H9 (cell line): ENCODE measurements around the gene KRT32. TPM values are rescaled to one million over a fixed set of nuclear protein-coding genes. Genes with fewer than 3 reads are reported as not detected.

Source experiments
- DNase-seq: peaks from one replicate; pipeline ENCODE4 v3.0.0-alpha.2; 2017
- H2AFZ ChIP-seq: one replicate; pipeline ENCODE4 v1.6.1; 2013; ENCODE audit warnings: mild to moderate bottlenecking, low read length, control low read depth, moderate library complexity
- H2AK5ac ChIP-seq: 2 replicates; pipeline ENCODE4 v1.6.1; 2013; ENCODE audit warnings: low read length, control low read depth, mixed read lengths; ENCODE audit not compliant: insufficient read length
- H2BK120ac ChIP-seq: one replicate; pipeline ENCODE4 v1.6.1; 2013; ENCODE audit warnings: low read depth, mild to moderate bottlenecking, low read length, control low read depth, inconsistent platforms; ENCODE audit not compliant: poor library complexity, severe bottlenecking
- H2BK12ac ChIP-seq: 2 replicates; pipeline ENCODE4 v1.6.1; 2013; ENCODE audit warnings: low read length, control low read depth, mixed read lengths, low read depth; ENCODE audit not compliant: insufficient read length
- H2BK15ac ChIP-seq: 2 replicates; pipeline ENCODE4 v1.6.1; 2013; ENCODE audit warnings: low read depth, low read length, control low read depth
- H2BK20ac ChIP-seq: one replicate; pipeline ENCODE4 v1.6.1; 2013; ENCODE audit warnings: low read depth, mild to moderate bottlenecking, low read length, control low read depth, inconsistent platforms; ENCODE audit not compliant: poor library complexity, severe bottlenecking
- H2BK5ac ChIP-seq: 2 replicates; pipeline ENCODE4 v1.6.1; 2013; ENCODE audit warnings: low read length, control low read depth, mixed read lengths; ENCODE audit not compliant: insufficient read length
- H3K14ac ChIP-seq: 2 replicates; pipeline ENCODE4 v1.6.1; 2013; ENCODE audit warnings: low read length, control low read depth; ENCODE audit not compliant: insufficient read depth
- H3K18ac ChIP-seq: 2 replicates; pipeline ENCODE4 v1.6.1; 2013; ENCODE audit warnings: low read depth, mild to moderate bottlenecking, mixed read lengths, low read length, control low read depth; ENCODE audit not compliant: insufficient read length
- H3K23ac ChIP-seq: 2 replicates; pipeline ENCODE4 v1.6.1; 2013; ENCODE audit warnings: low read length, control low read depth, mixed read lengths, low read depth; ENCODE audit not compliant: insufficient read length
- H3K23me2 ChIP-seq: 2 replicates; pipeline ENCODE4 v1.6.1; 2013; ENCODE audit warnings: low read depth, mild to moderate bottlenecking, mixed read lengths, low read length, control low read depth; ENCODE audit not compliant: insufficient read length, poor library complexity, severe bottlenecking
- H3K27ac ChIP-seq: 2 replicates; pipeline ENCODE4 v1.5.1; 2013; ENCODE audit warnings: low read length, control low read depth, mixed read lengths, low read depth; ENCODE audit not compliant: insufficient read length
- H3K27me3 ChIP-seq: 2 replicates; pipeline ENCODE4 v1.6.1; 2013; ENCODE audit warnings: low read length, control low read depth, inconsistent platforms; ENCODE audit not compliant: insufficient read depth
- H3K4ac ChIP-seq: 2 replicates; pipeline ENCODE4 v1.6.1; 2013; ENCODE audit warnings: low read depth, mild to moderate bottlenecking, control low read depth, inconsistent platforms, low read length, moderate library complexity
- H3K4me1 ChIP-seq: 2 replicates; pipeline ENCODE4 v1.6.1; 2013; ENCODE audit warnings: low read length, control low read depth, inconsistent platforms; ENCODE audit not compliant: insufficient read depth
- H3K4me2 ChIP-seq: 2 replicates; pipeline ENCODE4 v1.6.1; 2013; ENCODE audit warnings: low read length, control low read depth, mixed read lengths; ENCODE audit not compliant: insufficient read length, insufficient read depth
- H3K56ac ChIP-seq: 2 replicates; pipeline ENCODE4 v1.6.1; 2013; ENCODE audit warnings: low read depth, mild to moderate bottlenecking, mixed read lengths, low read length, control low read depth; ENCODE audit not compliant: insufficient read length
- H3K79me1 ChIP-seq: 2 replicates; pipeline ENCODE4 v1.6.1; 2013; ENCODE audit warnings: low read depth, mild to moderate bottlenecking, moderate library complexity, low read length, control low read depth, inconsistent platforms; ENCODE audit not compliant: insufficient read depth, poor library complexity, severe bottlenecking
- H3K79me2 ChIP-seq: 2 replicates; pipeline ENCODE4 v1.6.1; 2013; ENCODE audit warnings: low read length, control low read depth, inconsistent platforms; ENCODE audit not compliant: insufficient read depth
- H3K9ac ChIP-seq: 2 replicates; pipeline ENCODE4 v1.6.1; 2013; ENCODE audit warnings: low read length, control low read depth, mixed read lengths; ENCODE audit not compliant: insufficient read length; ENCODE audit errors: extremely low read depth
- H3K9me3 ChIP-seq: one replicate; pipeline ENCODE4 v1.6.1; 2013; ENCODE audit warnings: low read depth, low read length, inconsistent platforms; ENCODE audit not compliant: control insufficient read depth
- H3T11ph ChIP-seq: one replicate; pipeline ENCODE4 v1.6.1; 2013; ENCODE audit warnings: mild to moderate bottlenecking, low read length, control low read depth, inconsistent platforms
- H4K20me1 ChIP-seq: one replicate; pipeline ENCODE4 v1.6.1; 2013; ENCODE audit not compliant: control insufficient read depth, insufficient read length, insufficient read depth
- H4K5ac ChIP-seq: 2 replicates; pipeline ENCODE4 v1.6.1; 2013; ENCODE audit warnings: low read depth, mild to moderate bottlenecking, mixed read lengths, low read length, control low read depth; ENCODE audit not compliant: insufficient read length
- H4K8ac ChIP-seq: replicated peaks from 2 replicates; pipeline ENCODE4 v1.6.1; 2013; ENCODE audit warnings: low read length, control low read depth, mixed read lengths, low read depth; ENCODE audit not compliant: insufficient read length
- H4K91ac ChIP-seq: 2 replicates; pipeline ENCODE4 v1.6.1; 2013; ENCODE audit warnings: low read depth, mild to moderate bottlenecking, moderate library complexity, mixed read lengths, low read length, control low read depth; ENCODE audit not compliant: insufficient read length
- H3K27ac Mint-ChIP-seq, 3 experiments: 2 replicates in 2 of 3; 3 replicates in 1 of 3; pipeline ENCODE4 v1.8.0; 2020 to 2021; ENCODE audit warnings: mixed read lengths in 3 of 3, mild to moderate bottlenecking in 1 of 3, moderate library complexity in 1 of 3
- H3K27me3 Mint-ChIP-seq: 2 replicates; pipeline ENCODE4 v1.8.0; 2021; ENCODE audit warnings: low read depth, mild to moderate bottlenecking, moderate library complexity, mixed read lengths
- H3K36me3 Mint-ChIP-seq, 3 experiments: 2 replicates in 2 of 3; 3 replicates in 1 of 3; pipeline ENCODE4 v1.8.0; 2020 to 2021; ENCODE audit warnings: low read depth in 3 of 3, mixed read lengths in 3 of 3; ENCODE audit not compliant: insufficient read depth in 1 of 3
- H3K4me1 Mint-ChIP-seq, 2 experiments: 2 replicates each; pipeline ENCODE4 v1.8.0; 2020; ENCODE audit warnings: mixed read lengths in 2 of 2
- H3K4me3 Mint-ChIP-seq, 2 experiments: 2 replicates in 1 of 2; 3 replicates in 1 of 2; pipeline ENCODE4 v1.8.0; 2020 to 2021; ENCODE audit warnings: mild to moderate bottlenecking in 2 of 2, mixed read lengths in 2 of 2, moderate library complexity in 1 of 2
- H3K9me3 Mint-ChIP-seq, 2 experiments: 2 replicates in 1 of 2; 3 replicates in 1 of 2; pipeline ENCODE4 v1.8.0; 2020; ENCODE audit warnings: mild to moderate bottlenecking in 2 of 2, mixed read lengths in 2 of 2, moderate library complexity in 1 of 2
- WGBS: extraction: QIAGEN DNeasy Blood & Tissue Kit; methylation state at CpG from one replicate; pipeline ENCODE4 v1.1.7; 2013; ENCODE audit warnings: missing lambda C conversion rate, low lambda C conversion rate, mixed read lengths; ENCODE audit not compliant: insufficient read length; ENCODE audit errors: extremely low coverage; 5-methylcytosine and 5-hydroxymethylcytosine counted together
- total RNA-seq: library from RNA; stranded (reverse); gene quantifications from 2 replicates; pipeline ENCODE4 v1.2.1, GENCODE V29; 2021
- TF ChIP-seq, protein P1 (sequence below): fragments of 200-600 bp; sonication (generic); conservative IDR thresholded peaks from 3 replicates; pipeline ENCODE4 v1.8.0; 2021; ENCODE audit warnings: antibody characterized with exemption, mild to moderate bottlenecking

The KRT32 gene
- total RNA-seq, 1 experiment from 2014 or later: not detected

DNA sequence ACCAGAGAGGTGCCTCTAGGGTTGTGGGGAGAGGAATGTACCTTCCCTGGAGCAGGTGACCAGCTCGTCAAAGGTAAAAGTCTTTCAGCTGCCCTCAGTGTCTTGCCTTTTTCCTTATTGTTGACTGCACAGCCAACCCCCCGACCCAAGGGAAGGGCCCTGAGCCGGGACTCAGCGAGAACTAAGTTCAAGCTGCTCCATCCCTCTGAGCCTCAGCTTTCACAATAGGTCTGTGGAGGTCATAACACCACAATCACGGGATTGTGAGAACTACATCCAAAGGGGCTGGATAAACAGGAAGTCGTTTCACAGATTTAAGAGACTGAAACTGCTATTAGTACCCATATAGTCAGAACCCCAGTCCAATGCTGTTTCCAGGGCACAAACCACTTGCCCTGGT lies 25.2 kb upstream of the KRT32 start:
- H3K9me3 ChIP-seq: no peaks in the 10 kb centered on the region
- no peak overlapping the region for H4K91ac ChIP-seq
- H3K27me3 ChIP-seq: no peaks in the 10 kb centered on the region
- TF ChIP-seq, protein P1, sequence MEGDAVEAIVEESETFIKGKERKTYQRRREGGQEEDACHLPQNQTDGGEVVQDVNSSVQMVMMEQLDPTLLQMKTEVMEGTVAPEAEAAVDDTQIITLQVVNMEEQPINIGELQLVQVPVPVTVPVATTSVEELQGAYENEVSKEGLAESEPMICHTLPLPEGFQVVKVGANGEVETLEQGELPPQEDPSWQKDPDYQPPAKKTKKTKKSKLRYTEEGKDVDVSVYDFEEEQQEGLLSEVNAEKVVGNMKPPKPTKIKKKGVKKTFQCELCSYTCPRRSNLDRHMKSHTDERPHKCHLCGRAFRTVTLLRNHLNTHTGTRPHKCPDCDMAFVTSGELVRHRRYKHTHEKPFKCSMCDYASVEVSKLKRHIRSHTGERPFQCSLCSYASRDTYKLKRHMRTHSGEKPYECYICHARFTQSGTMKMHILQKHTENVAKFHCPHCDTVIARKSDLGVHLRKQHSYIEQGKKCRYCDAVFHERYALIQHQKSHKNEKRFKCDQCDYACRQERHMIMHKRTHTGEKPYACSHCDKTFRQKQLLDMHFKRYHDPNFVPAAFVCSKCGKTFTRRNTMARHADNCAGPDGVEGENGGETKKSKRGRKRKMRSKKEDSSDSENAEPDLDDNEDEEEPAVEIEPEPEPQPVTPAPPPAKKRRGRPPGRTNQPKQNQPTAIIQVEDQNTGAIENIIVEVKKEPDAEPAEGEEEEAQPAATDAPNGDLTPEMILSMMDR: no peak
- H2BK120ac ChIP-seq: no peak overlapping the region
- no peak overlapping the region for H3K23ac ChIP-seq
- H2BK5ac ChIP-seq: no peak overlapping the region
- Mint-ChIP-seq H3K36me3 (no peaks in the 10 kb centered on the region), H3K27ac (no peak overlapping the region; a peak in 1 of 7 replicates), H3K27me3 (peaks cover 19% of the 10 kb centered on the region), H3K9me3 (no peaks in the 10 kb centered on the region), H3K4me1 (peaks cover 7 to 9% of the 10 kb centered on the region in 2 experiments), H3K4me3 (no peak overlapping the region; a peak in 1 of 5 replicates)
- H3K27ac ChIP-seq: no peak overlapping the region
- no peaks in the 10 kb centered on the region for H3K23me2 ChIP-seq
- H3T11ph ChIP-seq: no peak overlapping the region
- no peak overlapping the region for H4K5ac ChIP-seq
- H3K18ac ChIP-seq: no peak overlapping the region
- H2BK12ac ChIP-seq: no peak overlapping the region
- no peak overlapping the region for H2BK20ac ChIP-seq
- no peak overlapping the region for H2AFZ ChIP-seq
- no peak overlapping the region for H4K8ac ChIP-seq
- no peak overlapping the region for H3K56ac ChIP-seq
- no peak overlapping the region for H2BK15ac ChIP-seq
- H3K4me2 ChIP-seq: no peak overlapping the region
- no peaks in the 10 kb centered on the region for H3K4me1 ChIP-seq
- no peaks in the 10 kb centered on the region for H3K79me2 ChIP-seq
- no peak overlapping the region for H2AK5ac ChIP-seq
- no peak for DNase-seq
- no peak overlapping the region for H3K14ac ChIP-seq
- H3K79me1 ChIP-seq: no peaks in the 10 kb centered on the region
- no peaks in the 10 kb centered on the region for H4K20me1 ChIP-seq
- no peak overlapping the region for H3K4ac ChIP-seq
- H3K9ac ChIP-seq: no peak overlapping the region
- no CpG with 5 or more reads among the region's 6 CpGs for WGBS
